Fibroblast of lung (primary cell): ENCODE measurements around the gene IGHMBP2. TPM values are rescaled to one million over a fixed set of nuclear protein-coding genes. Genes with fewer than 3 reads are reported as not detected.

Experiments
- DNase-seq, 2 donors: peaks; one replicate each; pipeline versions ENCODE4 v3.0.0 to v3.0.0-alpha.2; 2010; ENCODE audit warnings: low read depth in 2 of 2
- H2AFZ ChIP-seq: 2 replicates; pipeline ENCODE4 v1.5.1; 2012; ENCODE audit warnings: low read length, control low read depth, inconsistent platforms
- H3K27ac ChIP-seq: 2 replicates; pipeline ENCODE4 v1.5.1; 2011; ENCODE audit warnings: low read length, control low read depth; ENCODE audit not compliant: insufficient read depth
- H3K27me3 ChIP-seq: 2 replicates; pipeline ENCODE4 v1.5.1; 2011; ENCODE audit warnings: mild to moderate bottlenecking, low read length; ENCODE audit not compliant: control insufficient read depth, insufficient read depth
- H3K36me3 ChIP-seq: 2 replicates; pipeline ENCODE4 v1.5.1; 2011; ENCODE audit warnings: low read length; ENCODE audit not compliant: control insufficient read depth, insufficient read depth
- H3K4me1 ChIP-seq: 2 replicates; pipeline ENCODE4 v1.5.1; 2011; ENCODE audit warnings: low read length; ENCODE audit not compliant: control insufficient read depth, insufficient read depth; ENCODE audit errors: extremely low read depth
- H3K4me2 ChIP-seq: 2 replicates; pipeline ENCODE4 v1.5.1; 2011; ENCODE audit warnings: low read length, control low read depth; ENCODE audit not compliant: insufficient read depth; ENCODE audit errors: extremely low read depth
- H3K4me3 ChIP-seq, 4 experiments: fragments of 200-600 bp in 1 of 4; sonication (generic) in 1 of 4; replicated peaks in 1 of 4; 2 replicates each; pipeline ENCODE4 v1.5.1; 2011 to 2016; ENCODE audit warnings: low read length in 4 of 4, low read depth in 3 of 4, mild to moderate bottlenecking in 3 of 4, control low read depth in 2 of 4, inconsistent platforms in 1 of 4, mixed read lengths in 1 of 4; ENCODE audit not compliant: insufficient read depth in 1 of 4; ENCODE audit errors: control extremely low read depth in 1 of 4
- H3K79me2 ChIP-seq: 2 replicates; pipeline ENCODE4 v1.5.1; 2012; ENCODE audit warnings: mild to moderate bottlenecking, low read length, inconsistent platforms; ENCODE audit not compliant: control insufficient read depth, insufficient read depth
- H3K9ac ChIP-seq: 2 replicates; pipeline ENCODE4 v1.5.1; 2011; ENCODE audit warnings: mild to moderate bottlenecking, low read length, control low read depth; ENCODE audit not compliant: insufficient read depth
- H3K9me3 ChIP-seq: 2 replicates; pipeline ENCODE4 v1.5.1; 2012; ENCODE audit warnings: low read depth, low read length; ENCODE audit not compliant: control insufficient read depth, insufficient read depth
- H4K20me1 ChIP-seq: 2 replicates; pipeline ENCODE4 v1.5.1; 2011; ENCODE audit warnings: low read length; ENCODE audit not compliant: control insufficient read depth, insufficient read depth; ENCODE audit errors: extremely low read depth
- EZH2 ChIP-seq: IDR thresholded peaks from 2 replicates; pipeline ENCODE4 v1.5.1; 2012; ENCODE audit warnings: low read length, control low read depth, mild to moderate bottlenecking; ENCODE audit errors: missing control alignments
- polyA plus RNA-seq, 2 donors: library from polyadenylated mRNA; depleted of rRNA in 1 of 2; stranded (reverse) in 1 of 2; unstranded in 1 of 2; fragments of >200 nt; gene quantifications; 2 replicates each; pipeline ENCODE4 v1.2.1, GENCODE V29; 2011 to 2012; ENCODE audit warnings: missing spikeins in 1 of 2
- total RNA-seq: library from RNA; depleted of rRNA; stranded (reverse); fragments of >200 nt; gene quantifications from 2 replicates; pipeline ENCODE4 v1.2.1, GENCODE V29; 2014
- TF ChIP-seq, protein P1 (sequence below), 2 donors: IDR thresholded peaks in 1 of 2; conservative IDR thresholded peaks in 1 of 2; 1 replicate in 1 of 2; 2 replicates in 1 of 2; pipeline ENCODE4 v1.5.1; 2011 to 2012; ENCODE audit warnings: low read length in 2 of 2, control low read depth in 1 of 2, inconsistent platforms in 1 of 2, low read depth in 1 of 2, mild to moderate bottlenecking in 1 of 2

IGHMBP2 gene
- total and polyA plus RNA-seq, 2 donors (not counting 1 experiment from before 2014, with no cell fraction given) = 5.2 to 8.6 TPM

GRCh38 chr11:68889948-68890446, 13.7 kb upstream of the IGHMBP2 start:
- TF ChIP-seq, protein P1, sequence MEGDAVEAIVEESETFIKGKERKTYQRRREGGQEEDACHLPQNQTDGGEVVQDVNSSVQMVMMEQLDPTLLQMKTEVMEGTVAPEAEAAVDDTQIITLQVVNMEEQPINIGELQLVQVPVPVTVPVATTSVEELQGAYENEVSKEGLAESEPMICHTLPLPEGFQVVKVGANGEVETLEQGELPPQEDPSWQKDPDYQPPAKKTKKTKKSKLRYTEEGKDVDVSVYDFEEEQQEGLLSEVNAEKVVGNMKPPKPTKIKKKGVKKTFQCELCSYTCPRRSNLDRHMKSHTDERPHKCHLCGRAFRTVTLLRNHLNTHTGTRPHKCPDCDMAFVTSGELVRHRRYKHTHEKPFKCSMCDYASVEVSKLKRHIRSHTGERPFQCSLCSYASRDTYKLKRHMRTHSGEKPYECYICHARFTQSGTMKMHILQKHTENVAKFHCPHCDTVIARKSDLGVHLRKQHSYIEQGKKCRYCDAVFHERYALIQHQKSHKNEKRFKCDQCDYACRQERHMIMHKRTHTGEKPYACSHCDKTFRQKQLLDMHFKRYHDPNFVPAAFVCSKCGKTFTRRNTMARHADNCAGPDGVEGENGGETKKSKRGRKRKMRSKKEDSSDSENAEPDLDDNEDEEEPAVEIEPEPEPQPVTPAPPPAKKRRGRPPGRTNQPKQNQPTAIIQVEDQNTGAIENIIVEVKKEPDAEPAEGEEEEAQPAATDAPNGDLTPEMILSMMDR (conservative IDR thresholded peaks at IDR 0.05 in 1 of 2, IDR thresholded peaks at IDR 0.05 in 1 of 2; ENCODE audit: low read depth in 1 of 2, low read length in 2 of 2) = peak; percentile 44 to 59
- no peak for TF ChIP-seq EZH2
- Histone ChIP-seq H4K20me1 (no peaks in the 10 kb centered on the region), H3K9me3 (no peaks in the 10 kb centered on the region), H3K79me2 (no peaks in the 10 kb centered on the region), H3K4me2 (peak overlapping the region; percentile 13), H2AFZ (no peak overlapping the region), H3K4me1 (peaks cover 18% of the 10 kb centered on the region), H3K27ac (peak overlapping the region; percentile 78), H3K36me3 (peaks cover 13% of the 10 kb centered on the region), H3K9ac (no peak overlapping the region), H3K4me3 (no peak overlapping the region), H3K27me3 (no peaks in the 10 kb centered on the region)
- peak; percentile 57 to 75 for DNase-seq

DNA sequence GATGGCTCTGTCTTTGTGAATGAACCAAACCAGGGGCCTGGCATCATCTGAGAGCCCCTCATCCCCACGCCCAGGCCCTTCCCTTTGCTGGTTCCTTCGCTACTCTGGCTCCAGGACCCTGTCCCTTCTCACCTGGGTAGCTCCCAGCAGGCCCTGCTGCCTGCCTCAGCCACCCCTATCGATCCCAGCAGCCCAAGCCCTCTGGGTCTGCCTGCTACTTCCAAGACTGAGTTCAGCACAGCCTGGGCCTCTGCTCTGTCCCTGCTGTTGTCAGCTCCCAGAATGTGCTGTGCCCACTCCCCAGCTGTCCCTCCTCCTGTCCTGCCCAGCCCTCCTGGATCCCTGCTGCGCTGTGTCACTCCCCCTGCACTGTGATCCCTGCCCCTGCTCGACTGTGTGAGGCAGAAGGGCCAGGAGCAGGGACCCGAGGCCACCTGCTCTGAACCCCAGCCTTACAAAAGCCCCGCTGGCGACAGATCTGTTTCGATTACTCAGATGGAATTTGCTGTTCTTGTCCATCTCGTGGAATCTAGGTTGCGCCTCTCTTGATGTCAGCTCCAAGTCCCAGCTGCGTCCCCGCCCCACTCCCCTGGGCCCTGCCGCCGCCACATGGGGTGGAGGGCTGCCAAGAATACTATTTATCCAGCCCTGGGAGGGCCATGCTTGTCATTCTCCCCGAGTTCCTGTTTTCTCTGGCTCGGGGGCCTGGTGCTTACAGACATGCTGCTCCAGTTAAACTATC, 13.0 kb upstream of the IGHMBP2 start:
- TF ChIP-seq, protein P1 (conservative IDR thresholded peaks at IDR 0.05 in 1 of 2, IDR thresholded peaks at IDR 0.05 in 1 of 2; ENCODE audit: low read depth in 1 of 2, low read length in 2 of 2) = no peak
- Histone ChIP-seq H3K4me2 (peak overlapping the region; percentile 13), H2AFZ (no peak overlapping the region), H3K36me3 (peaks cover 13% of the 10 kb centered on the region), H4K20me1 (no peaks in the 10 kb centered on the region), H3K27ac (peak overlapping the region; percentile 78), H3K27me3 (no peaks in the 10 kb centered on the region), H3K79me2 (no peaks in the 10 kb centered on the region), H3K9me3 (no peaks in the 10 kb centered on the region), H3K4me1 (peaks cover 18% of the 10 kb centered on the region), H3K9ac (peak overlapping the region; percentile 37), H3K4me3 (no peak overlapping the region)
- peak; percentile 73 to 87 for DNase-seq

DNA sequence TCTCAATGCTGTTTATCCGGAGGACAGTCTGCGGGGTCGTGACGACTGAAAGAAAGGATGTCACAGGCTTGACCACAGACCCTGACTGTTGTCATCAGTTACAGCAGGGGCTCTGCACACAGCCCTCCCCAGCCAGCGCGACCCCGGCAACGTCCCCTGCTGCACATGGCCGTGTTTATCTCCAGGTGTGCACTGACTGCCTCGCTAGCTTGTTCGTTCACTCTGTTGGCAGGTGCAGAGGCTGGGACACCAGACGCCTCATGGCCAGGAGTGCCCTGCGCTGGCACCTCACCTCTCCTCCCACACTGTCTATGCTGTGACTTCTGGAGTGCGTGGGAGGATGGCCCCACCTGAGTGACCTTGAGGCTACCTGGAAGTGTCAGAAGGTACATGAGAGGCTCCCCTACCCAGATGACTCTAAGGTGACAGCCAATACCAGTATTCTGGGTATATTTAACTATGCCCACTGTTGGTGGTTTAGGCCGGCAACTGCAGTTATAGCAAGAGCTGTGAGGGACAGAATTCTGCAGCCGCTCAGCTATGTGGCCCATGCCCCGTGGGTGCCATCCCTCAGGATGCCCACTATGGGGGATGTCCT, 12.2 kb upstream of the IGHMBP2 start:
- no peaks in the 10 kb centered on the region for H4K20me1 ChIP-seq
- no peak overlapping the region for H3K9ac ChIP-seq
- no peak overlapping the region for H2AFZ ChIP-seq
- H3K4me3 ChIP-seq = no peak overlapping the region
- H3K79me2 ChIP-seq = no peaks in the 10 kb centered on the region
- peaks cover 18% of the 10 kb centered on the region for H3K4me1 ChIP-seq
- DNase-seq = no peak
- peaks cover 15% of the 10 kb centered on the region for H3K36me3 ChIP-seq
- no peak overlapping the region for H3K4me2 ChIP-seq
- no peaks in the 10 kb centered on the region for H3K27me3 ChIP-seq
- no peaks in the 10 kb centered on the region for H3K9me3 ChIP-seq
- TF ChIP-seq, protein P1 (conservative IDR thresholded peaks at IDR 0.05 in 1 of 2, IDR thresholded peaks at IDR 0.05 in 1 of 2; ENCODE audit: low read depth in 1 of 2, low read length in 2 of 2) = no peak
- no peak for TF ChIP-seq EZH2
- peak overlapping the region; percentile 26 for H3K27ac ChIP-seq
